Adipocyte (in vitro differentiated cells): Measurements from ENCODE around the gene NASP.
"Not testable (repeated sequence)": the region's sequence is repeated elsewhere in the genome, so short reads cannot be mapped to it uniquely, and the experiment has no call there.

Source experiments
- DNase-seq: peaks from one replicate; pipeline ENCODE4 v3.0.0-alpha.2; 2015; ENCODE audit warnings: low read depth
- H3K27me3 ChIP-seq: replicated peaks from 2 replicates; pipeline ENCODE4 v1.7.0; 2013; ENCODE audit warnings: mild to moderate bottlenecking, low read length, moderate library complexity; ENCODE audit not compliant: control insufficient read depth, insufficient read depth
- H3K36me3 ChIP-seq: 2 replicates; pipeline ENCODE4 v1.7.0; 2013; ENCODE audit warnings: low read length, mild to moderate bottlenecking, moderate library complexity; ENCODE audit not compliant: control insufficient read depth, insufficient read depth, severe bottlenecking
- H3K4me1 ChIP-seq: 2 replicates; pipeline ENCODE4 v1.7.0; 2013; ENCODE audit warnings: mild to moderate bottlenecking, low read length, moderate library complexity; ENCODE audit not compliant: control insufficient read depth, insufficient read depth
- H3K4me3 ChIP-seq: 2 replicates; pipeline ENCODE4 v1.7.0; 2013; ENCODE audit warnings: mild to moderate bottlenecking, low read length, moderate library complexity
- H3K9ac ChIP-seq: 2 replicates; pipeline ENCODE4 v1.7.0; 2013; ENCODE audit warnings: mild to moderate bottlenecking, low read length, moderate library complexity
- H3K9me3 ChIP-seq: 2 replicates; pipeline ENCODE4 v1.7.0; 2013; ENCODE audit warnings: mild to moderate bottlenecking, low read length, moderate library complexity; ENCODE audit not compliant: control insufficient read depth

NASP gene

GRCh38 chr1:45570631-45571030 is 13.2 kb upstream of the NASP start:
- no peak for DNase-seq
- Histone ChIP-seq H3K27me3 (no peaks in the 10 kb centered on the region), H3K9me3 (no peaks in the 10 kb centered on the region), H3K4me3 (no peak overlapping the region), H3K9ac (no peak overlapping the region), H3K4me1 (no peaks in the 10 kb centered on the region), H3K36me3 (peaks cover 40% of the 10 kb centered on the region)

GRCh38 chr1:45573231-45573804 is 10.5 kb upstream of the NASP start:
- no peaks in the 10 kb centered on the region for H3K27me3 ChIP-seq
- H3K9ac ChIP-seq: no peak overlapping the region
- H3K4me1 ChIP-seq: no peaks in the 10 kb centered on the region
- no peak for DNase-seq
- H3K36me3 ChIP-seq: peaks cover 24% of the 10 kb centered on the region
- H3K4me3 ChIP-seq: no peak overlapping the region
- H3K9me3 ChIP-seq: no peaks in the 10 kb centered on the region

- Histone ChIP-seq H3K36me3 (peaks cover 15% of the 10 kb centered on the region), H3K4me3 (no peak overlapping the region), H3K4me1 (no peaks in the 10 kb centered on the region), H3K9me3 (no peaks in the 10 kb centered on the region), H3K27me3 (no peaks in the 10 kb centered on the region), H3K9ac (no peak overlapping the region)
- DNase-seq: no peak
Observed at GRCh38 chr1:45574105-45574626, 9.7 kb upstream of the NASP start.

GRCh38 chr1:45583264-45583665 is 576 bp upstream of the NASP start:
- no peaks in the 10 kb centered on the region for H3K36me3 ChIP-seq
- peaks cover 16% of the 10 kb centered on the region for H3K4me1 ChIP-seq
- no peaks in the 10 kb centered on the region for H3K27me3 ChIP-seq
- H3K9me3 ChIP-seq: no peaks in the 10 kb centered on the region
- H3K4me3 ChIP-seq: peak overlapping the region; percentile 95
- DNase-seq: peak; percentile 99
- H3K9ac ChIP-seq: peak overlapping the region; percentile 87

- Histone ChIP-seq H3K4me1 (peaks cover 16% of the 10 kb centered on the region), H3K9ac (peak overlapping the region; percentile 87), H3K4me3 (peak overlapping the region; percentile 95), H3K9me3 (no peaks in the 10 kb centered on the region), H3K27me3 (no peaks in the 10 kb centered on the region), H3K36me3 (no peaks in the 10 kb centered on the region)
- peak; percentile 97 for DNase-seq
Observed at GRCh38 chr1:45584351-45585109, 689 bp downstream of the NASP start.

- Histone ChIP-seq H3K9ac (peak overlapping the region; percentile 63), H3K36me3 (no peaks in the 10 kb centered on the region), H3K4me1 (peaks cover 16% of the 10 kb centered on the region), H3K9me3 (no peaks in the 10 kb centered on the region), H3K4me3 (peak overlapping the region; percentile 95), H3K27me3 (no peaks in the 10 kb centered on the region)
- peak; percentile 83 for DNase-seq
Observed at GRCh38 chr1:45585110-45585426, 1.2 kb downstream of the NASP start.

GRCh38 chr1:45585496-45586075 is 1.7 kb downstream of the NASP start:
- H3K36me3 ChIP-seq: no peaks in the 10 kb centered on the region
- H3K4me3 ChIP-seq: peak overlapping the region; percentile 95
- no peaks in the 10 kb centered on the region for H3K27me3 ChIP-seq
- peak overlapping the region; percentile 63 for H3K9ac ChIP-seq
- no peak for DNase-seq
- peaks cover 16% of the 10 kb centered on the region for H3K4me1 ChIP-seq
- no peaks in the 10 kb centered on the region for H3K9me3 ChIP-seq

GRCh38 chr1:45586769-45587168 is 2.9 kb downstream of the NASP start:
- Histone ChIP-seq H3K9ac (peak overlapping the region; percentile 45), H3K36me3 (no peaks in the 10 kb centered on the region), H3K4me3 (peak overlapping the region; percentile 75), H3K9me3 (no peaks in the 10 kb centered on the region), H3K27me3 (no peaks in the 10 kb centered on the region), H3K4me1 (peaks cover 16% of the 10 kb centered on the region)
- DNase-seq: no peak

- Histone ChIP-seq H3K4me3 (no peak overlapping the region), H3K9ac (no peak overlapping the region), H3K36me3 (peaks cover 15% of the 10 kb centered on the region), H3K27me3 (no peaks in the 10 kb centered on the region), H3K4me1 (peaks cover 16% of the 10 kb centered on the region), H3K9me3 (no peaks in the 10 kb centered on the region)
- no peak for DNase-seq
Observed at GRCh38 chr1:45589861-45590260, 6.0 kb downstream of the NASP start.

GRCh38 chr1:45594412-45594811 is 10.6 kb downstream of the NASP start:
- H3K36me3 ChIP-seq: peaks cover 25% of the 10 kb centered on the region
- H3K9ac ChIP-seq: no peak overlapping the region
- H3K4me1 ChIP-seq: no peaks in the 10 kb centered on the region
- DNase-seq: no peak
- no peaks in the 10 kb centered on the region for H3K9me3 ChIP-seq
- no peaks in the 10 kb centered on the region for H3K27me3 ChIP-seq
- no peak overlapping the region for H3K4me3 ChIP-seq

GRCh38 chr1:45596765-45597164 is 12.9 kb downstream of the NASP start:
- H3K36me3 ChIP-seq: peaks cover 25% of the 10 kb centered on the region
- not testable (repeated sequence) for DNase-seq, H3K9ac ChIP-seq, H3K27me3 ChIP-seq, H3K4me3 ChIP-seq, H3K9me3 ChIP-seq, H3K4me1 ChIP-seq
